ENCODE measurements around the gene AHCYL2. TPM values are rescaled to one million over a fixed set of nuclear protein-coding genes. Genes with fewer than 3 reads are reported as not detected.
"Not testable (repeated sequence)": the region's sequence is repeated elsewhere in the genome, so short reads cannot be mapped to it uniquely, and the experiment has no call there.

AHCYL2 gene
- total RNA-seq, 1 donor from 2014 or later, result 14.7 TPM

- Histone ChIP-seq H3K27me3 (ENCODE audit: insufficient read depth, low read length) (no peaks in the 10 kb centered on the region), H3K79me2 (ENCODE audit: insufficient read depth, low read length) (no peaks in the 10 kb centered on the region), H3K4me3 (ENCODE audit: insufficient read depth, low read depth, low read length) (no peak overlapping the region), H3K27ac (ENCODE audit: low read depth, low read length) (no peak overlapping the region), H3K9ac (ENCODE audit: low read length) (no peak overlapping the region), H3K4me2 (ENCODE audit: low read length) (no peak overlapping the region), H3K36me3 (ENCODE audit: insufficient read depth, low read length) (no peaks in the 10 kb centered on the region), H3K4me1 (ENCODE audit: insufficient read depth, low read length) (no peaks in the 10 kb centered on the region), H4K20me1 (ENCODE audit: insufficient read depth, low read length) (no peaks in the 10 kb centered on the region), H3K9me3 (ENCODE audit: insufficient read depth, low read depth, low read length) (no peaks in the 10 kb centered on the region), H2AFZ (ENCODE audit: low read depth, low read length) (no peak overlapping the region)
- FAIRE-seq (no peak), DNase-seq (ENCODE audit: low read depth) (peak; percentile 33)
- Mint-ChIP-seq H3K9me3 (ENCODE audit: unreplicated experiment) (no peaks in the 10 kb centered on the region), H3K4me3 (ENCODE audit: unreplicated experiment) (no peak overlapping the region), H3K36me3 (ENCODE audit: low read depth, unreplicated experiment) (no peaks in the 10 kb centered on the region), H3K4me1 (ENCODE audit: low read depth, unreplicated experiment) (peaks cover 9% of the 10 kb centered on the region), H3K27me3 (ENCODE audit: low read depth, unreplicated experiment) (no peaks in the 10 kb centered on the region), H3K27ac (ENCODE audit: unreplicated experiment) (no peak overlapping the region)
- TF ChIP-seq CTCF (IDR thresholded peaks at IDR 0.05; ENCODE audit: insufficient read depth, low read depth, low read length) (no peak), EZH2 (IDR thresholded peaks at IDR 0.05; ENCODE audit: insufficient read depth, low read length) (no peak)
Measured at GRCh38 chr7:129295015-129295423, 70.2 kb downstream of the AHCYL2 start.

- H3K4me1 Mint-ChIP-seq (ENCODE audit: low read depth, unreplicated experiment), result peaks cover 9% of the 10 kb centered on the region
- Histone ChIP-seq H3K36me3 (ENCODE audit: insufficient read depth, low read length) (no peaks in the 10 kb centered on the region), H2AFZ (ENCODE audit: low read depth, low read length) (no peak overlapping the region), H3K9ac (ENCODE audit: low read length) (no peak overlapping the region), H3K27ac (ENCODE audit: low read depth, low read length) (no peak overlapping the region), H3K4me2 (ENCODE audit: low read length) (no peak overlapping the region), H3K9me3 (ENCODE audit: insufficient read depth, low read depth, low read length) (no peaks in the 10 kb centered on the region), H4K20me1 (ENCODE audit: insufficient read depth, low read length) (no peaks in the 10 kb centered on the region), H3K79me2 (ENCODE audit: insufficient read depth, low read length) (no peaks in the 10 kb centered on the region), H3K4me3 (ENCODE audit: insufficient read depth, low read depth, low read length) (no peak overlapping the region), H3K4me1 (ENCODE audit: insufficient read depth, low read length) (no peaks in the 10 kb centered on the region), H3K27me3 (ENCODE audit: insufficient read depth, low read length) (no peaks in the 10 kb centered on the region)
- FAIRE-seq (no peak), DNase-seq (ENCODE audit: low read depth) (peak; percentile 17)
- peaks cover 4% of the 10 kb centered on the region for H3K9me3 Mint-ChIP-seq (ENCODE audit: unreplicated experiment)
- TF ChIP-seq EZH2 (IDR thresholded peaks at IDR 0.05; ENCODE audit: insufficient read depth, low read length) (no peak), CTCF (IDR thresholded peaks at IDR 0.05; ENCODE audit: insufficient read depth, low read depth, low read length) (peak; percentile 77)
- H3K36me3 Mint-ChIP-seq (ENCODE audit: low read depth, unreplicated experiment), result no peaks in the 10 kb centered on the region
- no peaks in the 10 kb centered on the region for H3K27me3 Mint-ChIP-seq (ENCODE audit: low read depth, unreplicated experiment)
- no peak overlapping the region for H3K27ac Mint-ChIP-seq (ENCODE audit: unreplicated experiment)
- no peak overlapping the region for H3K4me3 Mint-ChIP-seq (ENCODE audit: unreplicated experiment)
Measured at GRCh38 chr7:129298268-129298893, 73.6 kb downstream of the AHCYL2 start.

GRCh38 chr7:129299889-129300288 lies 75.1 kb downstream of the AHCYL2 start:
- H3K9me3 ChIP-seq (ENCODE audit: insufficient read depth, low read depth, low read length), result no peaks in the 10 kb centered on the region
- no peak overlapping the region for H3K27ac ChIP-seq (ENCODE audit: low read depth, low read length)
- H3K9me3 Mint-ChIP-seq (ENCODE audit: unreplicated experiment), result peaks cover 4% of the 10 kb centered on the region
- H3K27me3 Mint-ChIP-seq (ENCODE audit: low read depth, unreplicated experiment), result no peaks in the 10 kb centered on the region
- FAIRE-seq (no peak), DNase-seq (ENCODE audit: low read depth) (no peak)
- no peaks in the 10 kb centered on the region for H4K20me1 ChIP-seq (ENCODE audit: insufficient read depth, low read length)
- H3K27me3 ChIP-seq (ENCODE audit: insufficient read depth, low read length), result no peaks in the 10 kb centered on the region
- H3K4me1 Mint-ChIP-seq (ENCODE audit: low read depth, unreplicated experiment), result peaks cover 4% of the 10 kb centered on the region
- H3K4me2 ChIP-seq (ENCODE audit: low read length), result no peak overlapping the region
- no peaks in the 10 kb centered on the region for H3K4me1 ChIP-seq (ENCODE audit: insufficient read depth, low read length)
- no peak overlapping the region for H3K27ac Mint-ChIP-seq (ENCODE audit: unreplicated experiment)
- no peak overlapping the region for H3K4me3 ChIP-seq (ENCODE audit: insufficient read depth, low read depth, low read length)
- TF ChIP-seq CTCF (IDR thresholded peaks at IDR 0.05; ENCODE audit: insufficient read depth, low read depth, low read length), result no peak
- TF ChIP-seq EZH2 (IDR thresholded peaks at IDR 0.05; ENCODE audit: insufficient read depth, low read length), result no peak
- H3K4me3 Mint-ChIP-seq (ENCODE audit: unreplicated experiment), result no peak overlapping the region
- no peak overlapping the region for H2AFZ ChIP-seq (ENCODE audit: low read depth, low read length)
- H3K9ac ChIP-seq (ENCODE audit: low read length), result no peak overlapping the region
- no peaks in the 10 kb centered on the region for H3K36me3 ChIP-seq (ENCODE audit: insufficient read depth, low read length)
- H3K79me2 ChIP-seq (ENCODE audit: insufficient read depth, low read length), result no peaks in the 10 kb centered on the region
- no peaks in the 10 kb centered on the region for H3K36me3 Mint-ChIP-seq (ENCODE audit: low read depth, unreplicated experiment)

- H3K27ac ChIP-seq (ENCODE audit: low read depth, low read length); H3K4me1 Mint-ChIP-seq (ENCODE audit: low read depth, unreplicated experiment); H3K36me3 Mint-ChIP-seq (ENCODE audit: low read depth, unreplicated experiment); H2AFZ ChIP-seq (ENCODE audit: low read depth, low read length); H3K9ac ChIP-seq (ENCODE audit: low read length); H3K4me2 ChIP-seq (ENCODE audit: low read length); H3K9me3 Mint-ChIP-seq (ENCODE audit: unreplicated experiment); H4K20me1 ChIP-seq (ENCODE audit: insufficient read depth, low read length); FAIRE-seq; H3K4me3 Mint-ChIP-seq (ENCODE audit: unreplicated experiment); H3K4me1 ChIP-seq (ENCODE audit: insufficient read depth, low read length); H3K79me2 ChIP-seq (ENCODE audit: insufficient read depth, low read length); DNase-seq (ENCODE audit: low read depth); H3K27me3 Mint-ChIP-seq (ENCODE audit: low read depth, unreplicated experiment); H3K27me3 ChIP-seq (ENCODE audit: insufficient read depth, low read length); H3K4me3 ChIP-seq (ENCODE audit: insufficient read depth, low read depth, low read length); H3K9me3 ChIP-seq (ENCODE audit: insufficient read depth, low read depth, low read length); H3K27ac Mint-ChIP-seq (ENCODE audit: unreplicated experiment); H3K36me3 ChIP-seq (ENCODE audit: insufficient read depth, low read length): not testable (repeated sequence)
Measured at GRCh38 chr7:129300299-129300698, 75.5 kb downstream of the AHCYL2 start.

All from astrocyte (in vitro differentiated cells and primary cell).